Measurements from ENCODE around the gene CREB3L2.

The CREB3L2 gene

GRCh38 chr7:138002828-138003189 lies 923 bp upstream of the CREB3L2 start:
- Histone ChIP-seq H2BK15ac (ENCODE audit: low read depth, poor library complexity, severe bottlenecking) (no peak overlapping the region), H3K9me3 (ENCODE audit: control insufficient read depth, low read length) (no peaks in the 10 kb centered on the region), H3K4me1 (ENCODE audit: control insufficient read depth, insufficient read depth, low read depth, low read length) (peaks cover 4% of the 10 kb centered on the region), H3K4ac (ENCODE audit: low read depth in 1 of 2, low read length in 2 of 2) (no peak overlapping the region), H2BK5ac (ENCODE audit: low read depth, low read length, poor library complexity, severe bottlenecking) (no peak overlapping the region), H3K27me3 (ENCODE audit: control insufficient read depth in 1 of 2, insufficient read depth in 1 of 2, low read length in 2 of 2) (no peaks in the 10 kb centered on the region), H3K14ac (ENCODE audit: low read length in 2 of 2) (no peak overlapping the region), H3K36me3 (ENCODE audit: control insufficient read depth in 1 of 2, insufficient read depth in 2 of 2, low read depth in 1 of 2, low read length in 2 of 2) (no peaks in the 10 kb centered on the region), H3K4me2 (ENCODE audit: low read length, poor library complexity, severe bottlenecking) (no peak overlapping the region), H3K9ac (ENCODE audit: low read length) (peak overlapping the region; percentile 69), H3K79me1 (replicated peaks; ENCODE audit: low read length, poor library complexity, severe bottlenecking) (no peaks in the 10 kb centered on the region), H2BK12ac (ENCODE audit: low read length in 2 of 2) (no peak overlapping the region), H2AK5ac (ENCODE audit: low read length, severe bottlenecking) (peak overlapping the region; percentile 57), H2BK120ac (ENCODE audit: low read depth, low read length) (no peak overlapping the region), H3K27ac (ENCODE audit: low read length, poor library complexity, severe bottlenecking) (no peak overlapping the region), H4K8ac (ENCODE audit: low read length) (peak overlapping the region; percentile 29), H2AFZ (ENCODE audit: low read depth, low read length) (peak overlapping the region; percentile 54), H4K91ac (ENCODE audit: low read length) (no peak overlapping the region), H3K18ac (ENCODE audit: low read depth in 1 of 2, low read length in 2 of 2) (peak overlapping the region in 1 of 2 experiments; percentile 28), H3K4me3 (ENCODE audit: insufficient read depth in 1 of 2, low read depth in 1 of 2, low read length in 2 of 2) (no peak overlapping the region), H3K23ac (ENCODE audit: low read length in 2 of 2) (no peak overlapping the region)
- DNase-seq = no peak
- WGBS = 64% methylated on average over 5 of the region's 6 CpGs

GRCh38 chr7:138002096-138002827 lies 376 bp upstream of the CREB3L2 start:
- Histone ChIP-seq H3K36me3 (ENCODE audit: control insufficient read depth in 1 of 2, insufficient read depth in 2 of 2, low read depth in 1 of 2, low read length in 2 of 2) (no peaks in the 10 kb centered on the region), H2BK12ac (ENCODE audit: low read length in 2 of 2) (no peak overlapping the region), H2BK5ac (ENCODE audit: low read depth, low read length, poor library complexity, severe bottlenecking) (no peak overlapping the region), H3K27ac (ENCODE audit: low read length, poor library complexity, severe bottlenecking) (peak overlapping the region; percentile 96), H2BK120ac (ENCODE audit: low read depth, low read length) (no peak overlapping the region), H3K4me3 (ENCODE audit: insufficient read depth in 1 of 2, low read depth in 1 of 2, low read length in 2 of 2) (peak overlapping the region; percentile 96 to 98), H2BK15ac (ENCODE audit: low read depth, poor library complexity, severe bottlenecking) (no peak overlapping the region), H4K8ac (ENCODE audit: low read length) (no peak overlapping the region), H3K23ac (ENCODE audit: low read length in 2 of 2) (no peak overlapping the region), H2AK5ac (ENCODE audit: low read length, severe bottlenecking) (no peak overlapping the region), H3K27me3 (ENCODE audit: control insufficient read depth in 1 of 2, insufficient read depth in 1 of 2, low read length in 2 of 2) (no peaks in the 10 kb centered on the region), H3K4me2 (ENCODE audit: low read length, poor library complexity, severe bottlenecking) (peak overlapping the region; percentile 61), H2AFZ (ENCODE audit: low read depth, low read length) (no peak overlapping the region), H4K91ac (ENCODE audit: low read length) (no peak overlapping the region), H3K18ac (ENCODE audit: low read depth in 1 of 2, low read length in 2 of 2) (no peak overlapping the region), H3K9ac (ENCODE audit: low read length) (peak overlapping the region; percentile 99), H3K9me3 (ENCODE audit: control insufficient read depth, low read length) (no peaks in the 10 kb centered on the region), H3K79me1 (replicated peaks; ENCODE audit: low read length, poor library complexity, severe bottlenecking) (no peaks in the 10 kb centered on the region), H3K4ac (ENCODE audit: low read depth in 1 of 2, low read length in 2 of 2) (no peak overlapping the region), H3K4me1 (ENCODE audit: control insufficient read depth, insufficient read depth, low read depth, low read length) (peaks cover 4% of the 10 kb centered on the region), H3K14ac (ENCODE audit: low read length in 2 of 2) (no peak overlapping the region)
- DNase-seq = peak; percentile 100
- WGBS = 1% methylated on average over 22 of the region's 28 CpGs

- no peak overlapping the region for H3K23ac ChIP-seq (ENCODE audit: low read length in 2 of 2)
- WGBS = 1% methylated on average over 7 of the region's 7 CpGs
- H2BK120ac ChIP-seq (ENCODE audit: low read depth, low read length) = peak overlapping the region; percentile 22
- H3K18ac ChIP-seq (ENCODE audit: low read depth in 1 of 2, low read length in 2 of 2) = peak overlapping the region; percentile 67 to 75
- peak overlapping the region in 1 of 2 experiments; percentile 87 for H3K4ac ChIP-seq (ENCODE audit: low read depth in 1 of 2, low read length in 2 of 2)
- H3K4me2 ChIP-seq (ENCODE audit: low read length, poor library complexity, severe bottlenecking) = peak overlapping the region; percentile 77
- no peaks in the 10 kb centered on the region for H3K27me3 ChIP-seq (ENCODE audit: control insufficient read depth in 1 of 2, insufficient read depth in 1 of 2, low read length in 2 of 2)
- no peaks in the 10 kb centered on the region for H3K9me3 ChIP-seq (ENCODE audit: control insufficient read depth, low read length)
- H2BK12ac ChIP-seq (ENCODE audit: low read length in 2 of 2) = peak overlapping the region; percentile 69 to 87
- no peak overlapping the region for H2AFZ ChIP-seq (ENCODE audit: low read depth, low read length)
- H4K91ac ChIP-seq (ENCODE audit: low read length) = peak overlapping the region; percentile 57
- peaks cover 6% of the 10 kb centered on the region for H3K4me1 ChIP-seq (ENCODE audit: control insufficient read depth, insufficient read depth, low read depth, low read length)
- peak overlapping the region; percentile 68 for H2BK15ac ChIP-seq (ENCODE audit: low read depth, poor library complexity, severe bottlenecking)
- peak overlapping the region; percentile 44 to 96 for H3K4me3 ChIP-seq (ENCODE audit: insufficient read depth in 1 of 2, low read depth in 1 of 2, low read length in 2 of 2)
- no peaks in the 10 kb centered on the region for H3K79me1 ChIP-seq (replicated peaks; ENCODE audit: low read length, poor library complexity, severe bottlenecking)
- H2BK5ac ChIP-seq (ENCODE audit: low read depth, low read length, poor library complexity, severe bottlenecking) = peak overlapping the region; percentile 33
- H3K14ac ChIP-seq (ENCODE audit: low read length in 2 of 2) = no peak overlapping the region
- H3K36me3 ChIP-seq (ENCODE audit: control insufficient read depth in 1 of 2, insufficient read depth in 2 of 2, low read depth in 1 of 2, low read length in 2 of 2) = no peaks in the 10 kb centered on the region
- peak overlapping the region; percentile 99 for H3K9ac ChIP-seq (ENCODE audit: low read length)
- peak; percentile 97 for DNase-seq
- H3K27ac ChIP-seq (ENCODE audit: low read length, poor library complexity, severe bottlenecking) = peak overlapping the region; percentile 96
- peak overlapping the region; percentile 54 for H2AK5ac ChIP-seq (ENCODE audit: low read length, severe bottlenecking)
- H4K8ac ChIP-seq (ENCODE audit: low read length) = no peak overlapping the region
Measured at GRCh38 chr7:138000081-138000701, 1.7 kb downstream of the CREB3L2 start.

- no peak overlapping the region for H4K8ac ChIP-seq (ENCODE audit: low read length)
- H4K91ac ChIP-seq (ENCODE audit: low read length) = peak overlapping the region; percentile 57
- peak overlapping the region; percentile 99 for H3K9ac ChIP-seq (ENCODE audit: low read length)
- H3K27ac ChIP-seq (ENCODE audit: low read length, poor library complexity, severe bottlenecking) = peak overlapping the region; percentile 84
- 34% methylated on average over 4 of the region's 4 CpGs for WGBS
- H3K36me3 ChIP-seq (ENCODE audit: control insufficient read depth in 1 of 2, insufficient read depth in 2 of 2, low read depth in 1 of 2, low read length in 2 of 2) = no peaks in the 10 kb centered on the region
- peaks cover 6% of the 10 kb centered on the region for H3K4me1 ChIP-seq (ENCODE audit: control insufficient read depth, insufficient read depth, low read depth, low read length)
- H2AK5ac ChIP-seq (ENCODE audit: low read length, severe bottlenecking) = peak overlapping the region; percentile 54
- H2BK12ac ChIP-seq (ENCODE audit: low read length in 2 of 2) = peak overlapping the region; percentile 69 to 87
- H3K23ac ChIP-seq (ENCODE audit: low read length in 2 of 2) = no peak overlapping the region
- no peak overlapping the region for H3K14ac ChIP-seq (ENCODE audit: low read length in 2 of 2)
- DNase-seq = no peak
- H3K18ac ChIP-seq (ENCODE audit: low read depth in 1 of 2, low read length in 2 of 2) = peak overlapping the region; percentile 67 to 75
- no peaks in the 10 kb centered on the region for H3K27me3 ChIP-seq (ENCODE audit: control insufficient read depth in 1 of 2, insufficient read depth in 1 of 2, low read length in 2 of 2)
- no peaks in the 10 kb centered on the region for H3K79me1 ChIP-seq (replicated peaks; ENCODE audit: low read length, poor library complexity, severe bottlenecking)
- H2BK5ac ChIP-seq (ENCODE audit: low read depth, low read length, poor library complexity, severe bottlenecking) = no peak overlapping the region
- peak overlapping the region; percentile 44 to 96 for H3K4me3 ChIP-seq (ENCODE audit: insufficient read depth in 1 of 2, low read depth in 1 of 2, low read length in 2 of 2)
- H2AFZ ChIP-seq (ENCODE audit: low read depth, low read length) = no peak overlapping the region
- H3K4me2 ChIP-seq (ENCODE audit: low read length, poor library complexity, severe bottlenecking) = peak overlapping the region; percentile 77
- peak overlapping the region; percentile 22 for H2BK120ac ChIP-seq (ENCODE audit: low read depth, low read length)
- H2BK15ac ChIP-seq (ENCODE audit: low read depth, poor library complexity, severe bottlenecking) = peak overlapping the region; percentile 68
- H3K9me3 ChIP-seq (ENCODE audit: control insufficient read depth, low read length) = no peaks in the 10 kb centered on the region
- H3K4ac ChIP-seq (ENCODE audit: low read depth in 1 of 2, low read length in 2 of 2) = peak overlapping the region in 1 of 2 experiments; percentile 87
Measured at GRCh38 chr7:137999496-138000080, 2.3 kb downstream of the CREB3L2 start.

Measured in mesenchymal stem cell (in vitro differentiated cells and primary cell).